ENCODE data around the gene MYO1G.
"Not testable (repeated sequence)": the region's sequence is repeated elsewhere in the genome, so short reads cannot be mapped to it uniquely, and the experiment has no call there.

The MYO1G gene

GRCh38 chr7:44978511-44979366 is at the start of gene MYO1G:
Gene MYO1G, minus strand, starts transcription at chr7:44979015. Its CDS starts 54 bp downstream, at chr7:44978961.
- DNase-seq, result peak; percentile 93

- DNase-seq, result no peak
Measured at GRCh38 chr7:45028138-45028919, 49.5 kb upstream of the MYO1G start.

GRCh38 chr7:45027774-45028114 is 48.9 kb upstream of the MYO1G start:
- no peak for DNase-seq

- peak; percentile 64 for DNase-seq
Measured at GRCh38 chr7:45026984-45027773, 48.4 kb upstream of the MYO1G start.

- DNase-seq, result no peak
Measured at GRCh38 chr7:45026013-45026412, 47.2 kb upstream of the MYO1G start.

- DNase-seq, result not testable (repeated sequence)
Measured at GRCh38 chr7:45025473-45025872, 46.7 kb upstream of the MYO1G start.

GRCh38 chr7:45024126-45024744 is 45.4 kb upstream of the MYO1G start:
- DNase-seq, result no peak

GRCh38 chr7:45021604-45022296 is 42.9 kb upstream of the MYO1G start:
- DNase-seq, result no peak

- DNase-seq, result no peak
Measured at GRCh38 chr7:45020915-45021314, 42.1 kb upstream of the MYO1G start.

- no peak for DNase-seq
Measured at GRCh38 chr7:45017253-45017652, 38.4 kb upstream of the MYO1G start.

GRCh38 chr7:45015313-45015712 is 36.5 kb upstream of the MYO1G start:
- no peak for DNase-seq

GRCh38 chr7:45013465-45013967 is 34.7 kb upstream of the MYO1G start:
- peak; percentile 53 for DNase-seq

- no peak for DNase-seq
Measured at GRCh38 chr7:45007571-45008328, 28.9 kb upstream of the MYO1G start.

- no peak for DNase-seq
Measured at GRCh38 chr7:45007106-45007505, 28.3 kb upstream of the MYO1G start.

GRCh38 chr7:45003789-45004188 is 25.0 kb upstream of the MYO1G start:
- DNase-seq, result no peak

- no peak for DNase-seq
Measured at GRCh38 chr7:45001826-45002225, 23.0 kb upstream of the MYO1G start.

- DNase-seq, result peak; percentile 71
Measured at GRCh38 chr7:45001138-45001694, 22.4 kb upstream of the MYO1G start.

- no peak for DNase-seq
Measured at GRCh38 chr7:45000093-45001032, 21.5 kb upstream of the MYO1G start, which contains the start of gene CCM2. Gene CCM2, plus strand, starts transcription at chr7:45000201. Its CDS starts 133 bp downstream, at chr7:45000334.
